ENCODE data around the gene CIART.

DNA sequence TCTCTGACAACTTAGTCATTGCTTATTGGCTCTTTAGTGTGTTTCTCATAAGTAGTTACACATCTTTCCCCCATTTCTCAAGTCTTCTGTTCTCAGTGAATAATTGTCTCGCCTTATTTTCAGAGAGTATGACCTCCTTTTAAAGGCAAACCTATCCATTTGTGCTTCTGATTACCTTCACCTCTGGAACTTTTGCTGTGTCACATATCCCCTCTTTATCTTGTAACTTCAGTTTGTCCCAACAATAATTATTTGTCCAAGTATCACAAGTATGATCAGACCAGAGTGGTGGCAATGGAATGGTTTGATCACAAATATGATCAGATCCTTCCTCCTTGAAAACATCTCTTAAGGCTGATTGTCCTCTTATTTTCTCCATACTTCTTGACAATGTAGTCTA, 6.0 kb downstream of the CIART start:
- TF ChIP-seq, protein P1, sequence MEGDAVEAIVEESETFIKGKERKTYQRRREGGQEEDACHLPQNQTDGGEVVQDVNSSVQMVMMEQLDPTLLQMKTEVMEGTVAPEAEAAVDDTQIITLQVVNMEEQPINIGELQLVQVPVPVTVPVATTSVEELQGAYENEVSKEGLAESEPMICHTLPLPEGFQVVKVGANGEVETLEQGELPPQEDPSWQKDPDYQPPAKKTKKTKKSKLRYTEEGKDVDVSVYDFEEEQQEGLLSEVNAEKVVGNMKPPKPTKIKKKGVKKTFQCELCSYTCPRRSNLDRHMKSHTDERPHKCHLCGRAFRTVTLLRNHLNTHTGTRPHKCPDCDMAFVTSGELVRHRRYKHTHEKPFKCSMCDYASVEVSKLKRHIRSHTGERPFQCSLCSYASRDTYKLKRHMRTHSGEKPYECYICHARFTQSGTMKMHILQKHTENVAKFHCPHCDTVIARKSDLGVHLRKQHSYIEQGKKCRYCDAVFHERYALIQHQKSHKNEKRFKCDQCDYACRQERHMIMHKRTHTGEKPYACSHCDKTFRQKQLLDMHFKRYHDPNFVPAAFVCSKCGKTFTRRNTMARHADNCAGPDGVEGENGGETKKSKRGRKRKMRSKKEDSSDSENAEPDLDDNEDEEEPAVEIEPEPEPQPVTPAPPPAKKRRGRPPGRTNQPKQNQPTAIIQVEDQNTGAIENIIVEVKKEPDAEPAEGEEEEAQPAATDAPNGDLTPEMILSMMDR (IDR thresholded peaks at IDR 0.05): no peak
- TF ChIP-seq POLR2AphosphoS5 (IDR thresholded peaks at IDR 0.05; ENCODE audit: insufficient read depth in 1 of 2, low read depth in 1 of 2) (no peak), POLR2A (IDR thresholded peaks at IDR 0.05) (no peak)
